ENCODE measurements around the gene FGD2.

The FGD2 gene

GRCh38 chr6:37062424-37062823 is 57.0 kb downstream of the FGD2 start:
- DNase-seq, result no peak

- peak; percentile 32 to 65 for DNase-seq
Measured at GRCh38 chr6:37068356-37069270, 63.2 kb downstream of the FGD2 start.

GRCh38 chr6:37069639-37070038 is 64.2 kb downstream of the FGD2 start:
- no peak for DNase-seq

GRCh38 chr6:37072526-37072925 is 67.1 kb downstream of the FGD2 start:
- no peak for DNase-seq

GRCh38 chr6:37074053-37074827 is 68.8 kb downstream of the FGD2 start:
- DNase-seq, result peak in 1 of 2 experiments; percentile 14

GRCh38 chr6:37077191-37077904 is 71.9 kb downstream of the FGD2 start:
- no peak for DNase-seq

GRCh38 chr6:37077905-37078296 is 72.4 kb downstream of the FGD2 start:
- DNase-seq, result no peak
